ENCODE results near the gene RNF225. TPM values are rescaled to one million over a fixed set of nuclear protein-coding genes. Genes with fewer than 3 reads are reported as not detected.

Gene RNF225
- total RNA-seq, 3 donors from 2014 or later (not counting 1 experiment from before 2014, with no cell fraction given), result 0.39 TPM; not detected in 2

GRCh38 chr19:58356766-58357480, 38.5 kb upstream of the RNF225 start:
- ATAC-seq (no peak), DNase-seq (peak in 1 of 2 donors; percentile 28)
- no peaks in the 10 kb centered on the region for H3K9me3 Mint-ChIP-seq
- Histone ChIP-seq H3K36me3 (ENCODE audit: control insufficient read depth, insufficient read depth, low read length) (no peaks in the 10 kb centered on the region), H3K9me3 (ENCODE audit: control insufficient read depth, insufficient read depth, low read length) (no peaks in the 10 kb centered on the region), H3K27me3 (ENCODE audit: control insufficient read depth, insufficient read depth, low read length) (no peaks in the 10 kb centered on the region), H3K27ac (ENCODE audit: low read length) (no peak overlapping the region), H3K4me1 (ENCODE audit: control insufficient read depth, insufficient read depth, low read length) (peaks cover 24% of the 10 kb centered on the region), H3K4me3 (ENCODE audit: low read length) (peak overlapping the region; percentile 10)
- peaks cover 3 to 11% of the 10 kb centered on the region in 2 donors for H3K4me1 Mint-ChIP-seq
- H3K36me3 Mint-ChIP-seq, result no peaks in the 10 kb centered on the region
- peak overlapping the region; percentile 73 for H3K4me3 Mint-ChIP-seq
- H3K27ac Mint-ChIP-seq, result no peak overlapping the region
- intact Hi-C loops (cut with micrococcal nuclease), result no loop called here
- H3K27me3 Mint-ChIP-seq (ENCODE audit: low read depth in 2 of 2), result peaks cover 0 to 5% of the 10 kb centered on the region in 2 donors
- TF ChIP-seq CTCF (IDR thresholded peaks at IDR 0.05), result no peak
- WGBS (ENCODE audit: insufficient coverage), result 46% methylated on average over 75 of the region's 75 CpGs

- Histone ChIP-seq H3K27ac (ENCODE audit: low read length) (no peak overlapping the region), H3K27me3 (ENCODE audit: control insufficient read depth, insufficient read depth, low read length) (no peaks in the 10 kb centered on the region)
Measured at GRCh38 chr19:58357481-58358145, 37.8 kb upstream of the RNF225 start.

GRCh38 chr19:58361900-58362271, 33.6 kb upstream of the RNF225 start:
- DNase-seq, result no peak
- no peak for TF ChIP-seq CTCF (IDR thresholded peaks at IDR 0.05)
- H3K4me1 ChIP-seq (ENCODE audit: control insufficient read depth, insufficient read depth, low read length), result peaks cover 22% of the 10 kb centered on the region
- H3K27me3 ChIP-seq (ENCODE audit: control insufficient read depth, insufficient read depth, low read length), result no peaks in the 10 kb centered on the region
- peak overlapping the region; percentile 84 for H3K27ac ChIP-seq (ENCODE audit: low read length)
- H3K27ac Mint-ChIP-seq, result peak overlapping the region; percentile 91 to 95
- peak overlapping the region; percentile 59 for H3K4me3 ChIP-seq (ENCODE audit: low read length)
- H3K9me3 Mint-ChIP-seq, result no peaks in the 10 kb centered on the region
- no peaks in the 10 kb centered on the region for H3K27me3 Mint-ChIP-seq (ENCODE audit: low read depth in 2 of 2)
- H3K4me1 Mint-ChIP-seq, result peaks cover 13 to 20% of the 10 kb centered on the region in 2 donors
- no peaks in the 10 kb centered on the region for H3K36me3 Mint-ChIP-seq
- H3K9me3 ChIP-seq (ENCODE audit: control insufficient read depth, insufficient read depth, low read length), result no peaks in the 10 kb centered on the region
- ATAC-seq, result peak; percentile 1 to 31 (median 13)
- intact Hi-C loops (cut with micrococcal nuclease), result loop anchor here (1.0 kb wide), 3 partner anchors 35 to 57 kb away; partner anchors contain the start of gene ERVK3-1
- peak overlapping the region; percentile 97 for H3K4me3 Mint-ChIP-seq
- no peaks in the 10 kb centered on the region for H3K36me3 ChIP-seq (ENCODE audit: control insufficient read depth, insufficient read depth, low read length)
- WGBS (ENCODE audit: insufficient coverage), result 6% methylated on average over 28 of the region's 28 CpGs

More at GRCh38 chr19:58357481-58358145, 37.8 kb upstream of the RNF225 start:
- no peaks in the 10 kb centered on the region for H3K9me3 Mint-ChIP-seq
- intact Hi-C loops (cut with micrococcal nuclease), result no loop called here
- DNase-seq (no peak), ATAC-seq (no peak)
- H3K9me3 ChIP-seq (ENCODE audit: control insufficient read depth, insufficient read depth, low read length), result no peaks in the 10 kb centered on the region
- H3K4me1 ChIP-seq (ENCODE audit: control insufficient read depth, insufficient read depth, low read length), result peaks cover 27% of the 10 kb centered on the region
- peak overlapping the region; percentile 21 for H3K4me3 Mint-ChIP-seq
- no peaks in the 10 kb centered on the region for H3K36me3 Mint-ChIP-seq
- no peak overlapping the region for H3K4me3 ChIP-seq (ENCODE audit: low read length)
- H3K27me3 Mint-ChIP-seq (ENCODE audit: low read depth in 2 of 2), result peaks cover 0 to 3% of the 10 kb centered on the region in 2 donors
- 84% methylated on average over 19 of the region's 19 CpGs for WGBS (ENCODE audit: insufficient coverage)
- no peaks in the 10 kb centered on the region for H3K36me3 ChIP-seq (ENCODE audit: control insufficient read depth, insufficient read depth, low read length)
- TF ChIP-seq CTCF (IDR thresholded peaks at IDR 0.05), result no peak
- H3K27ac Mint-ChIP-seq, result no peak overlapping the region
- peaks cover 9 to 16% of the 10 kb centered on the region in 2 donors for H3K4me1 Mint-ChIP-seq
